SK-N-SH (cell line): ENCODE measurements around the gene ALG11. TPM values are rescaled to one million over a fixed set of nuclear protein-coding genes. Genes with fewer than 3 reads are reported as not detected.

Experiments
- CTCF ChIA-PET: fragments of 300-600, 350-600 bp; formaldehyde crosslinking; extraction: SDS; loops from one replicate; lab custom pipeline; 2021; lab: Yijun Ruan, JAX
- POLR2A ChIA-PET: fragments of 350-600 bp; sonication (Branson Sonifier 250); formaldehyde crosslinking; extraction: SDS; loops from one replicate; lab custom pipeline; 2020; ENCODE audit warnings: antibody characterized with exemption, inconsistent platforms; lab: Yijun Ruan, JAX
- DNase-seq: peaks from one replicate; pipeline ENCODE4 v3.0.0; 2012
- H2AFZ ChIP-seq: fragments of 200-600 bp; sonication (generic); 2 replicates; pipeline ENCODE4 v1.8.1; 2016; ENCODE audit warnings: antibody characterized with exemption, mild to moderate bottlenecking, low read depth
- H3F3A ChIP-seq: fragments of 200-600 bp; sonication (generic); replicated peaks from 2 replicates; pipeline ENCODE3; 2016; ENCODE audit warnings: antibody characterized with exemption, mild to moderate bottlenecking; ENCODE audit not compliant: insufficient read depth
- H3K27ac ChIP-seq, 2 experiments: fragments of 200-500 bp in 1 of 2; fragments of 200-600 bp in 1 of 2; sonication (Bioruptor generic) in 1 of 2; sonication (generic), shearing (Covaris generic) in 1 of 2; 2 replicates each; pipeline versions ENCODE4 v1.5.1 to v1.6.1; 2014 to 2016; ENCODE audit warnings: low read depth in 2 of 2, inconsistent platforms in 1 of 2, low read length in 1 of 2, mild to moderate bottlenecking in 1 of 2, mixed read lengths in 1 of 2
- H3K27me3 ChIP-seq: fragments of 200-600 bp; sonication (generic), shearing (Covaris generic); 2 replicates; pipeline ENCODE4 v1.6.1; 2016; ENCODE audit warnings: mixed run types; ENCODE audit not compliant: insufficient read depth
- H3K36me3 ChIP-seq, 2 experiments: fragments of 200-500 bp in 1 of 2; fragments of 200-600 bp in 1 of 2; sonication (Bioruptor generic) in 1 of 2; sonication (generic) in 1 of 2; replicated peaks in 1 of 2; 2 replicates each; pipeline versions ENCODE3 to v1.5.1; 2014 to 2016; ENCODE audit warnings: low read length in 1 of 2, mild to moderate bottlenecking in 1 of 2; ENCODE audit not compliant: insufficient read depth in 2 of 2, control insufficient read depth in 1 of 2
- H3K4me1 ChIP-seq, 2 experiments: fragments of 200-500 bp in 1 of 2; fragments of 200-600 bp in 1 of 2; sonication (Bioruptor generic) in 1 of 2; sonication (generic), shearing (Covaris generic) in 1 of 2; 2 replicates each; pipeline versions ENCODE4 v1.5.1 to v1.6.1; 2014 to 2016; ENCODE audit warnings: low read depth in 1 of 2, low read length in 1 of 2, mixed run types in 1 of 2; ENCODE audit not compliant: insufficient read depth in 2 of 2, control insufficient read depth in 1 of 2
- H3K4me2 ChIP-seq: fragments of 200-600 bp; sonication (generic), shearing (Covaris generic); 2 replicates; pipeline ENCODE4 v1.6.1; 2017; ENCODE audit warnings: mixed run types
- H3K4me3 ChIP-seq, 2 experiments: fragments of 200-500 bp in 1 of 2; fragments of 200-600 bp in 1 of 2; sonication (Bioruptor generic) in 1 of 2; sonication (generic), shearing (Covaris generic) in 1 of 2; 2 replicates each; pipeline versions ENCODE4 v1.5.1 to v1.8.1; 2014 to 2016; ENCODE audit warnings: low read depth in 2 of 2, inconsistent platforms in 1 of 2, low read length in 1 of 2, mild to moderate bottlenecking in 1 of 2, mixed read lengths in 1 of 2, moderate library complexity in 1 of 2
- H3K79me2 ChIP-seq: fragments of 200-600 bp; sonication (generic); 2 replicates; pipeline ENCODE4 v1.8.1; 2017; ENCODE audit warnings: mild to moderate bottlenecking; ENCODE audit not compliant: insufficient read depth
- H3K9ac ChIP-seq: fragments of 200-600 bp; sonication (generic); 2 replicates; pipeline ENCODE4 v1.6.1; 2017; ENCODE audit warnings: mixed run types
- H3K9me2 ChIP-seq: fragments of 200-600 bp; sonication (generic); 2 replicates; pipeline ENCODE4 v1.6.1; 2017; ENCODE audit warnings: mixed run types
- H3K9me3 ChIP-seq: fragments of 200-600 bp; sonication (generic); 2 replicates; pipeline ENCODE4 v1.6.1; 2017; ENCODE audit warnings: mixed run types, mild to moderate bottlenecking, moderate library complexity
- H4K20me1 ChIP-seq: fragments of 200-600 bp; sonication (generic); 2 replicates; pipeline ENCODE4 v1.6.1; 2017; ENCODE audit warnings: mild to moderate bottlenecking, mixed run types; ENCODE audit not compliant: insufficient read depth
- CHD2 ChIP-seq: fragments of 150-350 bp; IDR thresholded peaks from 2 replicates; pipeline ENCODE4 v1.6.1; 2018; ENCODE audit warnings: low read length; ENCODE audit not compliant: partially characterized antibody
- ELF1 ChIP-seq: IDR thresholded peaks from 2 replicates; pipeline ENCODE4 v1.4.0; 2012
- FOSL2 ChIP-seq: IDR thresholded peaks from 2 replicates; pipeline ENCODE4 v1.4.0; 2012; ENCODE audit warnings: low read depth, mild to moderate bottlenecking, moderate library complexity, borderline replicate concordance
- FOXM1 ChIP-seq: IDR thresholded peaks from 2 replicates; pipeline ENCODE4 v1.4.0; 2012; ENCODE audit warnings: low read depth, mild to moderate bottlenecking
- JUND ChIP-seq: IDR thresholded peaks from 2 replicates; pipeline ENCODE4 v1.4.0; 2012
- NRF1 ChIP-seq: IDR thresholded peaks from 2 replicates; pipeline ENCODE4 v1.6.1; 2012; ENCODE audit warnings: low read depth, mild to moderate bottlenecking, low read length
- RAD21 ChIP-seq: IDR thresholded peaks from 2 replicates; pipeline ENCODE4 v1.6.1; 2012; ENCODE audit warnings: mild to moderate bottlenecking, low read length
- RFX5 ChIP-seq: IDR thresholded peaks from 2 replicates; pipeline ENCODE4 v1.6.1; 2012; ENCODE audit warnings: mild to moderate bottlenecking, improper control_type of control experiment, low read length
- TAF1 ChIP-seq: IDR thresholded peaks from 2 replicates; pipeline ENCODE4 v1.6.1; 2012; ENCODE audit warnings: low read depth, mild to moderate bottlenecking, low read length, moderate library complexity, borderline replicate concordance
- TCF12 ChIP-seq: IDR thresholded peaks from 2 replicates; pipeline ENCODE4 v1.4.0; 2012
- YY1 ChIP-seq: IDR thresholded peaks from 2 replicates; pipeline ENCODE4 v1.4.0; 2012; ENCODE audit warnings: low read depth, mild to moderate bottlenecking
- ZBTB33 ChIP-seq: IDR thresholded peaks from 2 replicates; pipeline ENCODE4 v1.4.0; 2012; ENCODE audit warnings: low read depth, borderline replicate concordance
- WGBS: methylation state at CpG from one replicate; pipeline ENCODE4 v1.1.6; 2017; ENCODE audit warnings: low lambda C conversion rate; 5-methylcytosine and 5-hydroxymethylcytosine counted together
- polyA plus RNA-seq, 3 experiments: library from polyadenylated mRNA; depleted of rRNA; stranded (reverse); fragments of >200 nt; gene quantifications; 2 replicates each; pipeline ENCODE4 v1.2.3, GENCODE V29; 2012
- TF ChIP-seq, protein P1 (sequence below): fragments of 150-350 bp; IDR thresholded peaks from 2 replicates; pipeline ENCODE4 v1.6.1; 2017; ENCODE audit warnings: antibody characterized with exemption, low read length, low read depth, borderline replicate concordance
- TF ChIP-seq, protein P2 (sequence below): IDR thresholded peaks from 2 replicates; pipeline ENCODE4 v1.4.0; 2012; ENCODE audit warnings: low read depth
- TF ChIP-seq, protein P3 (sequence below): fragments of 200-600 bp; sonication (generic); IDR thresholded peaks from 2 replicates; pipeline ENCODE4 v1.6.1; 2017; ENCODE audit warnings: antibody characterized with exemption, mild to moderate bottlenecking, moderate library complexity
- TF ChIP-seq, protein P4 (sequence below): IDR thresholded peaks from 2 replicates; pipeline ENCODE4 v1.4.0; 2012; ENCODE audit warnings: low read depth, borderline replicate concordance

The ALG11 gene
- polyA plus RNA-seq, 1 of the 3 experiments (the other 2 are of a cell fraction), result 5.0 TPM

GRCh38 chr13:52033039-52033438, 20.8 kb downstream of the ALG11 start:
- no peak overlapping the region for H2AFZ ChIP-seq
- POLR2A ChIA-PET, result no interaction called here
- no peak for TF ChIP-seq FOSL2
- no peak for TF ChIP-seq RFX5
- no peak for TF ChIP-seq TCF12
- TF ChIP-seq, protein P1, sequence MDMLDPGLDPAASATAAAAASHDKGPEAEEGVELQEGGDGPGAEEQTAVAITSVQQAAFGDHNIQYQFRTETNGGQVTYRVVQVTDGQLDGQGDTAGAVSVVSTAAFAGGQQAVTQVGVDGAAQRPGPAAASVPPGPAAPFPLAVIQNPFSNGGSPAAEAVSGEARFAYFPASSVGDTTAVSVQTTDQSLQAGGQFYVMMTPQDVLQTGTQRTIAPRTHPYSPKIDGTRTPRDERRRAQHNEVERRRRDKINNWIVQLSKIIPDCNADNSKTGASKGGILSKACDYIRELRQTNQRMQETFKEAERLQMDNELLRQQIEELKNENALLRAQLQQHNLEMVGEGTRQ, result no peak
- TF ChIP-seq YY1, result no peak
- TF ChIP-seq, protein P2, sequence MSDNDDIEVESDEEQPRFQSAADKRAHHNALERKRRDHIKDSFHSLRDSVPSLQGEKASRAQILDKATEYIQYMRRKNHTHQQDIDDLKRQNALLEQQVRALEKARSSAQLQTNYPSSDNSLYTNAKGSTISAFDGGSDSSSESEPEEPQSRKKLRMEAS, result no peak
- TF ChIP-seq CHD2, result no peak
- TF ChIP-seq ZBTB33, result no peak
- TF ChIP-seq ELF1, result no peak
- TF ChIP-seq, protein P3, sequence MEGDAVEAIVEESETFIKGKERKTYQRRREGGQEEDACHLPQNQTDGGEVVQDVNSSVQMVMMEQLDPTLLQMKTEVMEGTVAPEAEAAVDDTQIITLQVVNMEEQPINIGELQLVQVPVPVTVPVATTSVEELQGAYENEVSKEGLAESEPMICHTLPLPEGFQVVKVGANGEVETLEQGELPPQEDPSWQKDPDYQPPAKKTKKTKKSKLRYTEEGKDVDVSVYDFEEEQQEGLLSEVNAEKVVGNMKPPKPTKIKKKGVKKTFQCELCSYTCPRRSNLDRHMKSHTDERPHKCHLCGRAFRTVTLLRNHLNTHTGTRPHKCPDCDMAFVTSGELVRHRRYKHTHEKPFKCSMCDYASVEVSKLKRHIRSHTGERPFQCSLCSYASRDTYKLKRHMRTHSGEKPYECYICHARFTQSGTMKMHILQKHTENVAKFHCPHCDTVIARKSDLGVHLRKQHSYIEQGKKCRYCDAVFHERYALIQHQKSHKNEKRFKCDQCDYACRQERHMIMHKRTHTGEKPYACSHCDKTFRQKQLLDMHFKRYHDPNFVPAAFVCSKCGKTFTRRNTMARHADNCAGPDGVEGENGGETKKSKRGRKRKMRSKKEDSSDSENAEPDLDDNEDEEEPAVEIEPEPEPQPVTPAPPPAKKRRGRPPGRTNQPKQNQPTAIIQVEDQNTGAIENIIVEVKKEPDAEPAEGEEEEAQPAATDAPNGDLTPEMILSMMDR, result no peak
- TF ChIP-seq, protein P4, sequence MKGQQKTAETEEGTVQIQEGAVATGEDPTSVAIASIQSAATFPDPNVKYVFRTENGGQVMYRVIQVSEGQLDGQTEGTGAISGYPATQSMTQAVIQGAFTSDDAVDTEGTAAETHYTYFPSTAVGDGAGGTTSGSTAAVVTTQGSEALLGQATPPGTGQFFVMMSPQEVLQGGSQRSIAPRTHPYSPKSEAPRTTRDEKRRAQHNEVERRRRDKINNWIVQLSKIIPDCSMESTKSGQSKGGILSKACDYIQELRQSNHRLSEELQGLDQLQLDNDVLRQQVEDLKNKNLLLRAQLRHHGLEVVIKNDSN, result no peak
- no peak for TF ChIP-seq NRF1
- TF ChIP-seq RAD21, result no peak
- no peak for TF ChIP-seq TAF1
- TF ChIP-seq JUND, result no peak
- TF ChIP-seq FOXM1, result no peak
- TF ChIP-seq, all 33 proteins: peak for 0
- Histone ChIP-seq H3K27me3 (no peaks in the 10 kb centered on the region), H4K20me1 (no peaks in the 10 kb centered on the region), H3K36me3 (peaks cover 11 to 13% of the 10 kb centered on the region in 2 experiments), H3K4me1 (no peaks in the 10 kb centered on the region), H3K4me3 (no peak overlapping the region), H3K27ac (no peak overlapping the region), H3K4me2 (no peak overlapping the region), H3K9me2 (no peaks in the 10 kb centered on the region), H3K79me2 (no peaks in the 10 kb centered on the region; the same call in 1 of the 2 replicates), H3F3A (no peaks in the 10 kb centered on the region), H3K9ac (no peak overlapping the region), H3K9me3 (no peaks in the 10 kb centered on the region)
- WGBS, result 91% methylated on average over 2 of the region's 2 CpGs
- CTCF ChIA-PET, result interaction anchor here (1.4 kb wide), 1 partner anchor 52 kb away, joined by 3 read pairs; no protein-coding TSS in a partner anchor
- no peak for DNase-seq
